GM18951 (cell line): ENCODE data around the gene ITFG1.

Experiments used
- POLR2A ChIP-seq: IDR thresholded peaks from 4 replicates; pipeline ENCODE4 v1.6.1; 2011; ENCODE audit warnings: mild to moderate bottlenecking; ENCODE audit not compliant: insufficient read length, insufficient read depth; ENCODE audit errors: extremely low read depth
- in situ Hi-C: fragments of 300-500 bp; cut with MboI; formaldehyde crosslinking; loops from one replicate; pipeline ENCODE4 v1.12.0; 2022; ENCODE audit warnings: low sequenced_read_pairs, mixed read lengths, inconsistent platforms; ENCODE audit not compliant: unreplicated experiment

The ITFG1 gene

DNA sequence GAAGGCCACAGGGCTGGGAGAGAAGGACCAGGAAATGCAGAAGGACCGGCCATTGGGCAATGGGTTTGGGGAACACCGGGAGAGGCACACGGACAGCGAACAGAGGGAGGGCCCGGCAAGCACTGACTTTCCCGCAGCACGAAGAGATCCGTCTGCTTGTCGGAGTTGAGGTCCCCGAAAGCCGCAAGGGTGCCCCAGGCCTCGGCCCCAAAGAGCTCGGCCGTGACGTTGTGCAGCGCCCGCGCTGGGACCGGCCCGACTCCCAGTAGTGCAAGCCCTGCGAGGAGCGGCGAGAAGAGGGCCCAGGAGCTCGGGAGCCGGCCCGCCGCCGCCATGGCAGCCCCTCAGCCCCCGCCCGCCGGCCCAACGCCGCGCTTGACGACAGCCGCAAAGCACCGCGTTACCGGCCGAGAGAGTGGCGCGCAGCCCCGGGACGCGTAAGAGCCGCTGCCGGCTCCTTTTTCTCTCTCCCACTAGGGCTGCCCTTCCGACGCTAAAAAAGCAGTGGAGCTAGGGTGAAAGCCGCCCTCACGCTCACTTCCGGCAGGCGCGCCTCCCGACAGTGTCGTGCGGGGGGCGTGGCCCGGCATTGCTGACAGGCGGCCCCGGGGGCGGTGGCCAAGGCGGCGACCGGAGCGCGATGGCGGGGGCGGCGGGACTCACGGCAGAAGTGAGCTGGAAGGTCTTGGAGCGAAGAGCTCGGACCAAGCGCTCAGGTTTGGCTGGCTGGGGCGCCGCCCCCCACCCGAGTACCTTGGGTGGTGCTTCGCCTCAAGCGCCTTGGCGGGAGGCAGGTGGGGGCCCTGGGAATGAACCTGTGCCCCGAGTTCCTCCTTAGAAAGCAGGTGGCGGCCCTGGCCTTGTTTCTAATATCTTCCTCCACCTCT is at the start of gene ITFG1, which contains the start of gene PHKB:
TSS of gene ITFG1 (minus strand) at position 353 of the 887 bp plus-strand sequence. CDS start at position 335, 18 bp downstream.
TSS of gene PHKB (plus strand) at position 621 of the 887 bp plus-strand sequence. CDS start at position 641, 20 bp downstream.
- in situ Hi-C loops: no loop called here
- peak; percentile 85 for TF ChIP-seq POLR2A

DNA sequence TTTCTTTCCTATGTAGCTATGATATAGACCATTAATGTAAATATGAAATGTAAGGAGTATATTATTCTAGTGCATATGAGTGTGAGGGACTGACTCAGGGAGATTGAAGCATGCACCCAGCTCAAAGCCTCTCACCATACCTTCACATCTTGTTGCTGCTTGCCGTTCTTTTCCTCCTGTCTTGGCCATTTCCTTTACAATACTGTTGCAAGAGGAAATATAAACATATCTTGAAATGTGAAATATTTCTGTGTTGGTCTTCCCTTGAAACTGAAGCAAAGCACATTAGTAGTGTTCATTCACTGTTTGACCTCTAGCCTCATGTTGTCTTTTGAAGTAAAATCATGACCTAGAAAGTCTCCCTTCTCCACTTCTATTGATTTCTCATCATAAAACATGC is 46.8 kb upstream of the ITFG1 start:
- in situ Hi-C loops: no loop called here
- TF ChIP-seq POLR2A: no peak

DNA sequence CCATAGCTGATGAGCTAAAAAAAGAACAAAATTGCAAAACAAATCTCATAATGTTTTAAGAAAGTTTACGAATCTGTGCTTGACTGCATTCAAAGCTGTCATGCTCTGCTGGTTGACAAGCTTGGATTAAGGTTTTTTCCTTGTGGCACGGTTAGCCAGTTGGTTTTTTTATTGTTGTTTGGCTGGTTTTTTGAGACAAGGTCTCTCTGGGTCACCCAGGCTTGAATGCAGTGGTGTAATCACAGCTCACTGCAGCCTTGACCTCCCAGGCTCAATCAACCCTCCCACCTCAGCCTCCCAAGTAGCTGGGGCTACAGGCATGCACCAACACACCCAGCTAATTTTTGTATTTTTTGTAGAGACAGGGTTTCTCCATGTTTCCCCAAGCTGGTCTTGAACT is 45.9 kb upstream of the ITFG1 start:
- in situ Hi-C loops: no loop called here
- no peak for TF ChIP-seq POLR2A

DNA sequence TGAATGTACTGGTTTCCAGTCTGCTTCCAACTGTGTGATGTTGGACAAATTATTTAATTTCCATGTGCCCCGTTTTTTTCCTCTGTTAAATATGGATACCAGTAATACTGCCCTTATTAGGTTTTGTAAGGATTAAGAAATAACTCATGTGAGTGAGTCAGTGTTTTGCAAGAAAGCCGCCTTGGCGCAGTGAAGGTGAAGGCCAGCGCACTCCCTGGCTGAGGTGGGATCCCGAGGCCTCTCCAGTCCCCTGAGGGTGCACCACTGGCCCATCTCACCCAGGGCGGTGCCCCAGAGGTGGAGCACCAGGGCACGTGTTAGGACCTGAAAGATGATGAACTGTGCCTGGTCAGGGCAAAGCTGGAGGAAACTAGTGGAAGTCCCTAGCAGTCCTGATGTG is 43.7 kb upstream of the ITFG1 start:
- in situ Hi-C loops: no loop called here
- no peak for TF ChIP-seq POLR2A

DNA sequence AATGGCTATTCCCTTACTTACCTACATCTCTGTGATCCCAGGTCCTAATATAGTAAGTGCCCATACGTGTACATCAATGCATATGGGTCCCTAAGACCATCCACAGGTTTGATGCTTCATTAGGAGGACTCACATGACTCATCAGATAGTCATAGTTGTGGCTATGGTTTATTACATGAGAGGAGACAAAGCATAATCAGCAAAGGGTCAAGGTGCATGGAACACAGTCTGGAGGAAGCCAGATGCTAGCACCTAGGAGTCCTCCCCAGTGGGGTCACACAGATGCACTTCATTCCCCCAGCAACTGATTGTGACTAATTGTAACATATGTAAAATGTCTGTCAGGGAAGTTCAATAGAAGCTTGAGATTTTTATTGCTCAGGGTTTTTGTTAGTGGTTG is 43.1 kb upstream of the ITFG1 start:
- in situ Hi-C loops: no loop called here
- TF ChIP-seq POLR2A: no peak

DNA sequence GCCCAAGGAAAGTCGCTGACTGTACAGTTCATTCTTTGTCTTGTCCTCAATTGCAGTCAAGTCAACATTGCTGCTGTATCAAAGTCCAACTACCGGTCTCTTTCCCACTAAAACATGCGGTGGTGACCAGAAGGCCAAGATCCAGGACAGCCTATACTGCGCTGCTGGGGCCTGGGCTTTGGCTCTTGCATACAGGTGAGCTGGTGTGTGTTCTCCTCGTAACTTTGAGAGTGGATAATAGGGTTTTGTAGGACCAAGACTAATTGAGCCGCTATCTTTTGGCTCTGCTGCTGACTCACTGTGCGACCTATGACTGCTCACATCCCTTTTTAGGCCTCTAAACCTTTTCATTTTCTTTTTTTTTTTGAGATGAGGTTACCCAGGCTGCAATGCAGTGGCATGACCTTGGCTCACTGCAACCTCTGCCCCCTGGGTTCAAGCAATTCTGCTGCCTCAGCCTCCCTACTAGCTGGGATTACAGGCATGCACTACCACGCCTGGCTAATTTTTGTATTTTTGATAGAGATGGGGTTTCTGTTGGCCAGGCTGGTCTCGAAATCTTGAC is 38.9 kb upstream of the ITFG1 start:
- in situ Hi-C loops: no loop called here

DNA sequence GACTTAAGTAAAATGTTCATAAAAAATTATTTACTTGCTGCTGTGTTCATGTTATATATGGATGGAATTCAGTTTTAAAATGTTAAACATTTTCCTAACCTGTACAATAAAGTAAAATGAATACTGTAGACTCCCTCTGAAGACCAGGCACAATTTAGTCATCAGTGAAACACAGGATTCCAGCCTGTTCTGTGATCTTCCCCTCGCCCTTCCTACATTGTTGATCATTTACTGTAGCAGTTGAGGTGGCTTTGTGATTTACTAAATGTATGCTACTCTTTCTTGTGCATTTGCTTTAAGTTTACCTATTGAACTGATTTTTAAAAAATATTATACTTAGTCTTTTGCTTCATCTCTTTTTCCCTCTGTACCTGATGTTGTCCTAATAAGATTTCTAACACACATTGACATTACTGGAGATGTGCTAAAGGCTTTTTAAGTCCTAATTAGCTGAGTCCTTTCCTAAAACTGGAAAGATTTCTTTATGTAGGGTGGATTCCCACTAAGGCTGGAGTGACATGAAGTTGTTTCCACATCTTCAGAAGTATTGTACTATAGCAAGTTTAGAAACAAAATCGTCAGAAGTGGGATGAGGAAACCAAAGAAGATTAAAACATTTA is 38.3 kb upstream of the ITFG1 start:
- no peak for TF ChIP-seq POLR2A

More for the DNA sequence above, 38.9 kb upstream of the ITFG1 start:
- no peak for TF ChIP-seq POLR2A

DNA sequence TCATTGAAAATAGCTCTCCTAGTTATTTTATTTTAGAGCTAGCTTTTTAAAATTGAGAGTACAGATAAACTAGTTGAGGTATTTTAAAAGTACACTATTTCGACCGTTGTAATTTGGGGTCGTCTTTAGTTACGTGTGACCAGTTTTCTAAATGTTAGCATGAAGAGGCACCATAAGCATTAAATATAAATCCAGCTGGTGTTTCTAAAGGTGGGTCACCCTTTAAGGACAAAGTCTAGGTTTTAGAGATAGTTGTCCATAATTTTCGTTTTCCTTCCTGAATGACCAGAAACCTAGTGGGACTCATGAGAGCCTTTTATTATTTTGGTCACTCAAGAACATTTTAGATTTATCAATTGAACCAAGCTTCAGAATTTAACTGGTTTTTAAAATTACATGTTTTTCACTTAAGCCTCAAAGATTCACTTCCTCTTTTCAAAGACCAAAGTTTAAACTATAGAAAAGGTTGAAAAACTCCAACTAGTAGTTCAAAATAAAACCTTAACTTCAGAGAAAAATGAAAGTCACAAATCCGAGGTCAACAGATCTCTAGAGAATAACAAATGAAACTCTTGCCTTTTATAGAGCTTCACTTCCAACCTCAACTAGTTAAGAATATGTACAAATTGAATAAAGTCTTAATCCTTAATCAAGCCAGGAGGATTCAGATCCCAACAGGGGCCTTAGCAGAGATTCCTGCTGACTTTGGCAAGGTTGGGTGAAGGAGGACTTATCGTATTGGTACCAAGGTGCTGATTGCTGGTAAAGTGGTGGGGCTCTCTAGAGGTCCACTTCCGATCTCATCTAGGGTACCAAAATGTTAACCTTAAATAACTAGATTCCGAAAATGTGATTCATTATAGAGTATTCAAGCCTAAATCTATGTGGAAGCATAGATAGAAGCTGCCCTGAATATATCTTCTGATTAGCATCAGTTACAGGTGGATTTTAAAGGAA is 32.8 kb upstream of the ITFG1 start:
- TF ChIP-seq POLR2A: no peak
- in situ Hi-C loops: no loop called here

More for the DNA sequence above, 38.3 kb upstream of the ITFG1 start:
- in situ Hi-C loops: no loop called here

DNA sequence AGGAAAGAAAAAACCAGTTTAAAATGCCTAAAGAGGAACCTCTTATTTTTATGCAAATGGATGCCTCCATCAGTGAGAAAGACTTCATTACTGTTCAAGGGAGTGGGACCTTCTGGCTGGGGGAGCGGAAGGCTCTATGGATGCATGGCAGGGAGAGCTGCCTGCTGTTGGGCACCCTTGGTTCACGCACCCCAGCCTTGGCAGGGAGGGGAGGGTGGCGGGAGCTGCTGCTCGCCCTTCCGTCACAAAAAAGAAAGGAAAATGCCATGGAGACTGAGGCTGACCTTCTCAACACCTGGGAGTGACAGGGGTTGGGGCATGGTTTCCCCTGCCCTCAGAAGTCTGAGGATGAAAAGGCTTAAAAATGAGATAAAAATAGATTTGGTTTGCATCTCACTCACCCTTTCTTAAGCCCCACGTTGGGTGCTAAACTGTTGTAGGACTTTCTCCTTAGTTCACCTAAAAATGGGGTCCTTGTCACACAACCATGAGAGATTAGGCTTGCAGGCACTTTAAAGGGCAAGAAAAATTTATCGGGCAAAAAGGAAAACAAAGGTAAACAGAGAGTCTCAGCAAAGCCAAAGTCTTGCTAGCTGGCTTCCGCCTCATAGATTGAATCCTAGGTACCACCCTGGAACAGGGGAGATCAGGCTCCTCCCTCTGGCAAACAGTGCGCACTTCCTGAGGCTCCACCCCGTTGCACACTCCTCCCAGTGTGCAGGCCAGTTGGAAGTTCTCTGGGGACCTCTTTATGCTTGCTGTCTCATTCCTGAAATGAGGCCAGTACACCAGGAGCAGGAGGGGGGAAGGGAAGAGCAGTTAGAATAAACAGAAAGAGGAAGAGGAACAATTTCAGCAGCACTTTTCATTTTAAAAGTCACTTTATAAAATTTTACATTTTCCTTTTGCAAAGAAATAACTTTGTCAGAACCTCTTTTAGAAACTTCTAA is 31.8 kb upstream of the ITFG1 start:
- TF ChIP-seq POLR2A: peak; percentile 50
- in situ Hi-C loops: no loop called here

DNA sequence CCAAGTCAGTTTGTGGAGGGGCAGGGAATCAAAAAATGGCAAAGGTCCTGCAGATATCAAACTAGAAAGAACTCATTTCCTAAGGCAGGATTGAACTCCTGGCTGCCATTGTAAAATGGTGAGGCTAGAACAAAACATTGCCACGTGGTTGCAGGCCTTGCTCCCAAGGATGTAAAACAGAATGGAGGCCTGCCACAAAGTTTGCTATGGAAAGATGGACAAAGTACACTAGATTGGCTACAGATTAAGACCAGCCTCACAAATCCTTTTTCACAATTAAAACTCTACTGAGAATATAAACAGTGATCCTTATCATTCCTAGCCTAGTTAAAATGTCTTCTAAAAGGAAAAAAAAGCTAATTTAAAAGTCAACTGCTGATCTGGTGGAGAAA is 31.2 kb upstream of the ITFG1 start:
- no peak for TF ChIP-seq POLR2A
- in situ Hi-C loops: no loop called here

DNA sequence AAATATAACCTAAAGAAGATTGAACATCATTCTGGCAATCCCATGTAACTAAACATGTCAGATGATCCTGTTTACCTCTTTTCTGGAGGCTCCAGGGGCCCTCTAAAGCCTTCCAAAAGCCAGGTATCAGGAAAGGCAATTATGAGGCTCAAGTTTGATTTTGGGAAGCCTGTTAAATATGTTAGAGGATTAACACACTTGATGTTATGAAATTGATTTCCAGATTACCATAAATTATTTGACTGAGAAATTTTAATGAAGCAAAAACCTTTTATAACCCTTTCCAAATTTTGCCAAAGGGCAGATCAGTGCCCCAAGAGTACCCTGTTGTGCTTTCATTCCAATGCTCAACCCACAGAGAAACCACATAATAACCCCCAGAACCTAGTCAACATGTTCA is 29.6 kb upstream of the ITFG1 start:
- no peak for TF ChIP-seq POLR2A
- in situ Hi-C loops: no loop called here

DNA sequence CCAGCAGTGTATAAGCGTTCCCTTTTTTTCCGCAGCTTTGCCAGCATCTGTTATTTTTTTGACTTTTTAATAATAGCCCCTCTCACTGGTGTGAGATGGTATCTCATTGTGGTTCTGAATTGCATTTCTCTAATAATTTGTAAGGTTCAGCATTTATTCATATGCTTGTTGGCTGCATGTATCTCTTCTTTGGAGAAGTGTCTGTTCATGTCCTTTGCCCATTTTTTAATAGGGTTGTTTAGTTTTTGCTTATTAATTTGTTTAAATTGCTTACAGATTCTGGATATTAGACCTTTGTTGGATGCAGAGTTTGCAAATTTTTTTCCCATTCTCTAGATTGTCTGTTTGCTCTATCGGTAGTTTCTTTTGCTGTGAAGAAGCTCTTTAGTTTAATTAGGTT is 27.2 kb upstream of the ITFG1 start:
- no peak for TF ChIP-seq POLR2A
- in situ Hi-C loops: no loop called here
